Loucy (cell line): Measurements from ENCODE around the gene THEM5.
"Not testable (repeated sequence)": the region's sequence is repeated elsewhere in the genome, so short reads cannot be mapped to it uniquely, and the experiment has no call there.

Experiments used
- H2AFZ ChIP-seq: fragments of 200-600 bp; sonication (generic); 2 replicates; pipeline ENCODE4 v1.6.0; 2016; ENCODE audit warnings: antibody characterized with exemption, mild to moderate bottlenecking, low read length, moderate library complexity
- H3F3A ChIP-seq: fragments of 200-600 bp; 2 replicates; pipeline ENCODE4 v1.6.0; 2016; ENCODE audit warnings: antibody characterized with exemption, low read depth, mild to moderate bottlenecking
- H3K27me3 ChIP-seq: fragments of 200-600 bp; sonication (generic); 2 replicates; pipeline ENCODE4 v1.6.1; 2014; ENCODE audit warnings: low read length, mild to moderate bottlenecking; ENCODE audit not compliant: insufficient read depth, poor library complexity, severe bottlenecking
- H3K36me3 ChIP-seq: fragments of 200-600 bp; sonication (generic); 2 replicates; pipeline ENCODE4 v1.6.1; 2016; ENCODE audit warnings: low read length; ENCODE audit not compliant: insufficient read depth
- H3K4me1 ChIP-seq: fragments of 200-600 bp; sonication (generic); 2 replicates; pipeline ENCODE4 v1.5.1; 2014; ENCODE audit warnings: low read length, mild to moderate bottlenecking; ENCODE audit not compliant: insufficient read depth, poor library complexity, severe bottlenecking
- H3K4me2 ChIP-seq: fragments of 200-600 bp; sonication (generic); 2 replicates; pipeline ENCODE4 v1.6.0; 2014; ENCODE audit warnings: antibody characterized with exemption, low read length, low read depth, mild to moderate bottlenecking; ENCODE audit not compliant: poor library complexity, severe bottlenecking
- H3K4me3 ChIP-seq: fragments of 200-600 bp; sonication (generic); 2 replicates; pipeline ENCODE4 v1.5.1; 2014; ENCODE audit warnings: low read length, mild to moderate bottlenecking, mixed read lengths; ENCODE audit not compliant: poor library complexity, severe bottlenecking
- H3K79me2 ChIP-seq: fragments of 200-600 bp; sonication (generic); 2 replicates; pipeline ENCODE4 v1.6.1; 2014; ENCODE audit warnings: low read length; ENCODE audit not compliant: insufficient read depth
- H3K9ac ChIP-seq: fragments of 200-600 bp; sonication (generic); 2 replicates; pipeline ENCODE4 v1.6.0; 2014; ENCODE audit warnings: mild to moderate bottlenecking, low read depth, low read length, moderate library complexity; ENCODE audit not compliant: poor library complexity, severe bottlenecking
- H3K9me2 ChIP-seq: fragments of 200-600 bp; sonication (generic); replicated peaks from 2 replicates; pipeline ENCODE4 v1.6.1; 2016; ENCODE audit warnings: low read depth, low read length, mixed read lengths
- H3K9me3 ChIP-seq: fragments of 200-600 bp; sonication (generic); 2 replicates; pipeline ENCODE4 v1.6.1; 2014; ENCODE audit warnings: mild to moderate bottlenecking, antibody characterized with exemption, low read length, low read depth; ENCODE audit not compliant: insufficient read depth
- H4K20me1 ChIP-seq: fragments of 200-600 bp; sonication (generic); 2 replicates; pipeline ENCODE4 v1.6.0; 2014; ENCODE audit warnings: antibody characterized with exemption, low read length, mild to moderate bottlenecking; ENCODE audit not compliant: insufficient read depth, poor library complexity, severe bottlenecking
- CTCF ChIP-seq: fragments of 200-600 bp; sonication (generic); conservative IDR thresholded peaks from 2 replicates; pipeline ENCODE4 v1.5.1; 2014; ENCODE audit warnings: mild to moderate bottlenecking, antibody characterized with exemption, low read length
- EZH2phosphoT487 ChIP-seq: fragments of 200-600 bp; IDR thresholded peaks from 2 replicates; pipeline ENCODE4 v1.6.1; 2018; ENCODE audit warnings: antibody characterized with exemption, mild to moderate bottlenecking, moderate library complexity, borderline replicate concordance

THEM5 gene

GRCh38 chr1:151885479-151885878 is 32.0 kb upstream of the THEM5 start:
- TF ChIP-seq EZH2phosphoT487 (no peak), CTCF (no peak)
- Histone ChIP-seq H3K9me2 (no peaks in the 10 kb centered on the region), H4K20me1 (no peaks in the 10 kb centered on the region)

GRCh38 chr1:151884879-151885278 is 31.4 kb upstream of the THEM5 start:
- H3F3A ChIP-seq, H3K36me3 ChIP-seq, H3K4me3 ChIP-seq, H4K20me1 ChIP-seq, H3K79me2 ChIP-seq, H3K9ac ChIP-seq, H3K9me2 ChIP-seq, H3K4me2 ChIP-seq, H3K4me1 ChIP-seq, H3K9me3 ChIP-seq, H3K27me3 ChIP-seq, H2AFZ ChIP-seq: not testable (repeated sequence)

More at GRCh38 chr1:151885479-151885878, 32.0 kb upstream of the THEM5 start:
- no peak overlapping the region for H3K4me3 ChIP-seq
- H2AFZ ChIP-seq: no peak overlapping the region
- H3K4me2 ChIP-seq: no peak overlapping the region
- H3K27me3 ChIP-seq: no peaks in the 10 kb centered on the region
- H3K36me3 ChIP-seq: no peaks in the 10 kb centered on the region
- no peaks in the 10 kb centered on the region for H3K79me2 ChIP-seq
- no peaks in the 10 kb centered on the region for H3F3A ChIP-seq
- no peaks in the 10 kb centered on the region for H3K9me3 ChIP-seq
- no peaks in the 10 kb centered on the region for H3K4me1 ChIP-seq
- H3K9ac ChIP-seq: no peak overlapping the region

- H3F3A ChIP-seq, H3K4me1 ChIP-seq, H3K9me2 ChIP-seq: not testable (repeated sequence)
Observed at GRCh38 chr1:151884445-151884844, 30.9 kb upstream of the THEM5 start.

GRCh38 chr1:151883898-151884297 is 30.4 kb upstream of the THEM5 start:
- H3K9me3 ChIP-seq, H3K4me3 ChIP-seq, H3K79me2 ChIP-seq, H2AFZ ChIP-seq, H3K9ac ChIP-seq, H3K27me3 ChIP-seq, H4K20me1 ChIP-seq, H3K4me2 ChIP-seq, H3K4me1 ChIP-seq, H3F3A ChIP-seq, H3K36me3 ChIP-seq, H3K9me2 ChIP-seq: not testable (repeated sequence)

More at GRCh38 chr1:151884445-151884844, 30.9 kb upstream of the THEM5 start:
- H3K79me2 ChIP-seq, H3K9ac ChIP-seq, H3K4me2 ChIP-seq, H3K36me3 ChIP-seq, H2AFZ ChIP-seq, H3K4me3 ChIP-seq, H4K20me1 ChIP-seq, H3K27me3 ChIP-seq, H3K9me3 ChIP-seq: not testable (repeated sequence)

- H3K4me2 ChIP-seq, H3K36me3 ChIP-seq, H3F3A ChIP-seq, H2AFZ ChIP-seq, H3K4me3 ChIP-seq, H3K9me2 ChIP-seq, H3K9me3 ChIP-seq, H3K9ac ChIP-seq, H3K79me2 ChIP-seq, H3K27me3 ChIP-seq, H3K4me1 ChIP-seq, H4K20me1 ChIP-seq: not testable (repeated sequence)
Observed at GRCh38 chr1:151882918-151883317, 29.4 kb upstream of the THEM5 start.
